ENCODE results near the gene DNAJB1.

Gene DNAJB1

DNA sequence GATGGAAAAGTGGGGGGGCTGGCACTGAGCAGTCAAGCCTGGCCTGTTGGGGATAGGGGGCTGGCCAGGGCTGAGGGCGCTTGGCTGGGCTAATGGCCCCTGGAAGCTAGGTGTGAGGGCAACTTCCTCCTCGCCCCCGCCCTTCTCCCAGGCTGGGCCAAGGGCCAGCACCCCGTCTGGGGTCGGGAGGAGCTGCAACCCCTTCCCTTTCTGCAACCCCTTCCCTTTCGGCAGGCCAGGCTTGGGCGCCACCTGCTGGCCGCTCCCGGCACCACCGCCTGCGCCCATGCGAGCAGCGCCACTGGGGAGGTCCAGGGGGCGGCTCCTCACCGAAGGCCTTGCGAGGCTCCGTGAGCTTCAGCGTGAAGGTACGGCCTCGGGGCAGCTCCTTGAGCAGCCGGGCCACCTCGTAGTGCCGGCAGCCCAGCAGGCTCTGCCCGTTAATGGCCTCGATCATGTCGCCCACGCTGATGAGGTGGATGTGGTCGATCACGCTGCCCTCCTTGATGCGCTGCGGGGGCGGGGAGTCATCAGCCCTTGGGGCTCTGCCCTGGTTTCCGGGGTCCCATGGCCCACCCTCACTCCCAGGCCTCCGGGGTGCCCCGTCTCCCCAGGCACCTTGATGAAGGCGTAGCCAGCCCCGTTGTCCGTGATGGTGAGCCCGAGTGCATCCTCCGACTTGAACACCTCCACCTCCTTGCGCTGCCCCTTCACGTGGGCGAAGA is 38.1 kb downstream of the DNAJB1 start:
- H3K4me3 ChIP-seq (ENCODE audit: control insufficient read depth, low read depth, low read length) = no peak overlapping the region
- TF ChIP-seq, protein P1, sequence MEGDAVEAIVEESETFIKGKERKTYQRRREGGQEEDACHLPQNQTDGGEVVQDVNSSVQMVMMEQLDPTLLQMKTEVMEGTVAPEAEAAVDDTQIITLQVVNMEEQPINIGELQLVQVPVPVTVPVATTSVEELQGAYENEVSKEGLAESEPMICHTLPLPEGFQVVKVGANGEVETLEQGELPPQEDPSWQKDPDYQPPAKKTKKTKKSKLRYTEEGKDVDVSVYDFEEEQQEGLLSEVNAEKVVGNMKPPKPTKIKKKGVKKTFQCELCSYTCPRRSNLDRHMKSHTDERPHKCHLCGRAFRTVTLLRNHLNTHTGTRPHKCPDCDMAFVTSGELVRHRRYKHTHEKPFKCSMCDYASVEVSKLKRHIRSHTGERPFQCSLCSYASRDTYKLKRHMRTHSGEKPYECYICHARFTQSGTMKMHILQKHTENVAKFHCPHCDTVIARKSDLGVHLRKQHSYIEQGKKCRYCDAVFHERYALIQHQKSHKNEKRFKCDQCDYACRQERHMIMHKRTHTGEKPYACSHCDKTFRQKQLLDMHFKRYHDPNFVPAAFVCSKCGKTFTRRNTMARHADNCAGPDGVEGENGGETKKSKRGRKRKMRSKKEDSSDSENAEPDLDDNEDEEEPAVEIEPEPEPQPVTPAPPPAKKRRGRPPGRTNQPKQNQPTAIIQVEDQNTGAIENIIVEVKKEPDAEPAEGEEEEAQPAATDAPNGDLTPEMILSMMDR (conservative IDR thresholded peaks at IDR 0.05; ENCODE audit: control insufficient read depth, insufficient read depth, low read depth, low read length) = peak; percentile 58
- no peak for DNase-seq (ENCODE audit: low read depth)

DNA sequence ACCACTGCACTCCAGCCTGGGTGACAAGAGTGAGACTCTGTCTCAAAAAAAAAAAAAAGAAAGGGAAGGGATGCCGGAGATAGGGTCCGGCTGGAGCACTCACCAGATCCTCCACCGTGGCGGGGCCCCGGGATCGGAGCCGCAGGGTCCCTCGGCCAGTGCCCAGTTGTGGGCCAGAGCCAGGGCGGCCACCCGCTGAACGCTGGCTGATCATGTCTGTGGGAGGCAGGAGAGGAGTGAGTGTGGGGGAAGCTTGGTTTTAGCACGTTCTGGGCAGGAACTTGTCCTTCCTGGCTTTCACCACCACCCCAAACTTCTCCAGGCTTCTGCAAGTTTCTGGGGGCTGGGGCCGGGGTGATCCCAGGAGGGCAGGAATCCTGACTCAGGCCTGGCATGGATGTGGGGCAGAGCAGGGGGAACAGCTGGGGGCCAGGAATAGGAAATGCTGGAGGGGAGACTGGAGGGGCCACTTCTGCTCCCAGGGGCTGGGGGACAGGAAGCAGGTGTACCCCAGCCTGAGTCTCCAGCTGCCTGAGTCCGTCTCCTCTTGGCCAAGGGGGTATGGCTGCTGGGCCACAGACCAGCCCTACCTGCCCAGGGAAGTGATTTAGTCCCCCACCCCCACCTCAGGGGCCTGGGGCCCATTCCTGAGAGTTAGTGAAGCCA is 38.8 kb downstream of the DNAJB1 start:
- no peak overlapping the region for H3K4me3 ChIP-seq (ENCODE audit: control insufficient read depth, low read depth, low read length)
- TF ChIP-seq, protein P1 (conservative IDR thresholded peaks at IDR 0.05; ENCODE audit: control insufficient read depth, insufficient read depth, low read depth, low read length) = no peak
- no peak for DNase-seq (ENCODE audit: low read depth)

DNA sequence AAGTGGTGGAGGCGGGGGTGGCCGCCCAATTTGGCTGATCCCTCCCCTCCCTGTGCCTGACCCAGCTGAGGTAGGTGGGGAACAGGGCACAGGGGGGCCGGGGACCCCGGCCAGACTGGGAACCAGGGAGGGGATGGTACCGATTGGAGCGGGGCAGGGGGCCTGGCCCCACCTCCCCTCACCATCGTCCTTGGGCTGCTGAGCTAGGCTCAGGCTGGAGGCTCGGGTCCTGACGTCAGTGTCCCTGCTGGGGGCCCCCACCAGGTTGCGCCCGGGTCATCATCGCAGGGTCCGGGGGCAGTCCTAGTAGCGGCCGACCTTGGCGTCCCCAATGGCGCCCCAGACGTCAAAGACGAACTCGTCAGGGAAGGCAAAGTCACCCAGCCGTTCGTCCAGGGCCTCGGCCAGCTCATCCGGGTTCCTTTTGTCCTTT is 40.1 kb downstream of the DNAJB1 start:
- DNase-seq (ENCODE audit: low read depth) = no peak
- TF ChIP-seq, protein P1 (conservative IDR thresholded peaks at IDR 0.05; ENCODE audit: control insufficient read depth, insufficient read depth, low read depth, low read length) = no peak

GRCh38 chr19:14477418-14478112 is 40.6 kb downstream of the DNAJB1 start:
- no peak for DNase-seq (ENCODE audit: low read depth)
- no peak overlapping the region for H3K4me3 ChIP-seq (ENCODE audit: control insufficient read depth, low read depth, low read length)
- TF ChIP-seq, protein P1 (conservative IDR thresholded peaks at IDR 0.05; ENCODE audit: control insufficient read depth, insufficient read depth, low read depth, low read length) = no peak

More for the DNA sequence above, 40.1 kb downstream of the DNAJB1 start:
- H3K4me3 ChIP-seq (ENCODE audit: control insufficient read depth, low read depth, low read length) = no peak overlapping the region

- no peak overlapping the region for H3K4me3 ChIP-seq (ENCODE audit: control insufficient read depth, low read depth, low read length)
- peak; percentile 89 for DNase-seq (ENCODE audit: low read depth)
- TF ChIP-seq, protein P1 (conservative IDR thresholded peaks at IDR 0.05; ENCODE audit: control insufficient read depth, insufficient read depth, low read depth, low read length) = no peak
Observed at GRCh38 chr19:14476673-14477401, 41.4 kb downstream of the DNAJB1 start.

DNA sequence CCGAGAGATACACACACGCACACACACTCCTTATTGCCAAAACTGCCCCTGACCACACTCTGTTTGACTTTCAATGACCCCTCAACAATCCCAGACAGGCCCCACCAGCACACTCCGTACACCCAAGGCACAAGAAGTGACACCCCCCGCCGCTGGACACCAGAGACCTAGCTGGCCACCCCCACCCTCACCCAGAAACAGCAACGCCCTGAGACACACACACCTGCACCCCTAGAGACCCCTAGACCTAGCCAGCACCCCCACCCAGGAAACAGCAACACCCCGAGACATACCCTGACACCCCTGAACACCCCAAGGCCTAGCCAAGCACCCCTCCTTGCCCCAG is 41.9 kb downstream of the DNAJB1 start:
- DNase-seq (ENCODE audit: low read depth) = no peak
- H3K4me3 ChIP-seq (ENCODE audit: control insufficient read depth, low read depth, low read length) = no peak overlapping the region
- TF ChIP-seq, protein P1 (conservative IDR thresholded peaks at IDR 0.05; ENCODE audit: control insufficient read depth, insufficient read depth, low read depth, low read length) = no peak

All from fibroblast of mammary gland (primary cell).